OCI-LY7 (cell line): ENCODE results near the gene ZBTB47. TPM values are rescaled to one million over a fixed set of nuclear protein-coding genes. Genes with fewer than 3 reads are reported as not detected.

ENCODE experiments used
- BruUV-seq: library from RNA; stranded (reverse); fragments of 400-500 nt; replicated peaks from 2 replicates; lab custom pipeline; 2021; lab: Mats Ljungman, UMichigan
- CTCF ChIA-PET: fragments of 300-600 bp; sonication (Branson Sonifier 250); formaldehyde crosslinking; loops from one replicate; lab custom pipeline; 2022; ENCODE audit warnings: antibody characterized with exemption; ENCODE audit not compliant: unreplicated experiment; lab: Charles Lee
- POLR2A ChIA-PET: fragments of 300-600 bp; sonication (Branson Sonifier 250); formaldehyde crosslinking; loops from one replicate; lab custom pipeline; 2022; ENCODE audit warnings: antibody characterized with exemption; lab: Charles Lee
- DNase-seq: peaks from one replicate; pipeline ENCODE4 v3.0.0-alpha.2; 2015; ENCODE audit warnings: low spot score
- H2AFZ ChIP-seq: fragments of 200-600 bp; sonication (generic), shearing (Covaris generic); 2 replicates; pipeline ENCODE4 v1.6.1; 2014; ENCODE audit warnings: mild to moderate bottlenecking, antibody characterized with exemption, low read length, moderate library complexity
- H3K27ac ChIP-seq: fragments of 200-600 bp; sonication (generic); 2 replicates; pipeline ENCODE4 v1.5.1; 2014; ENCODE audit warnings: mixed run types, low read depth, mild to moderate bottlenecking, moderate library complexity, low read length, inconsistent platforms; ENCODE audit not compliant: poor library complexity, severe bottlenecking
- H3K36me3 ChIP-seq: fragments of 200-600 bp; sonication (generic); 2 replicates; pipeline ENCODE4 v1.6.1; 2014; ENCODE audit warnings: mild to moderate bottlenecking, antibody characterized with exemption, low read length, moderate library complexity, mixed read lengths; ENCODE audit not compliant: insufficient read depth
- H3K4me1 ChIP-seq: fragments of 200-600 bp; sonication (generic); 2 replicates; pipeline ENCODE4 v1.5.1; 2014; ENCODE audit warnings: mild to moderate bottlenecking, low read length; ENCODE audit not compliant: insufficient read depth, poor library complexity, severe bottlenecking
- H3K4me2 ChIP-seq: fragments of 200-600 bp; sonication (generic); 2 replicates; pipeline ENCODE4 v1.6.1; 2014; ENCODE audit warnings: mild to moderate bottlenecking, low read length
- H3K4me3 ChIP-seq: fragments of 200-600 bp; sonication (generic); 2 replicates; pipeline ENCODE4 v1.5.1; 2014; ENCODE audit warnings: mild to moderate bottlenecking, low read depth, low read length; ENCODE audit not compliant: poor library complexity, severe bottlenecking
- H3K79me2 ChIP-seq: fragments of 200-600 bp; sonication (generic); 2 replicates; pipeline ENCODE4 v1.6.1; 2016; ENCODE audit warnings: low read depth, mild to moderate bottlenecking, low read length, moderate library complexity, mixed read lengths; ENCODE audit not compliant: insufficient read depth
- H3K9me2 ChIP-seq: fragments of 200-600 bp; sonication (generic); 2 replicates; pipeline ENCODE4 v1.6.1; 2016; ENCODE audit warnings: mild to moderate bottlenecking, low read length, mixed read lengths; ENCODE audit not compliant: insufficient read depth
- H3K9me3 ChIP-seq: fragments of 200-600 bp; sonication (generic); 2 replicates; pipeline ENCODE4 v1.6.1; 2014; ENCODE audit warnings: mild to moderate bottlenecking, mixed run types, low read length, mixed read lengths
- H4K20me1 ChIP-seq: fragments of 200-600 bp; sonication (generic); 2 replicates; pipeline ENCODE4 v1.6.1; 2014; ENCODE audit warnings: mild to moderate bottlenecking, antibody characterized with exemption, low read length, moderate library complexity, mixed read lengths; ENCODE audit not compliant: insufficient read depth
- EZH2phosphoT487 ChIP-seq: fragments of 200-600 bp; sonication (generic); IDR thresholded peaks from 2 replicates; pipeline ENCODE4 v1.6.1; 2018; ENCODE audit warnings: low read depth, borderline replicate concordance, mild to moderate bottlenecking, mixed run types, antibody characterized with exemption, low read length, moderate library complexity, mixed read lengths
- intact Hi-C: fragments of 100-400 bp; cut with micrococcal nuclease; formaldehyde crosslinking; loops from one replicate; pipeline ENCODE4 v1.10.0; 2022; ENCODE audit not compliant: unreplicated experiment
- total RNA-seq, 2 experiments: library from RNA; depleted of rRNA in 1 of 2; stranded (reverse); fragments of >200 nt in 1 of 2; shearing (Covaris generic) in 1 of 2; gene quantifications; 2 replicates each; pipeline ENCODE4 v1.2.3, GENCODE V29; 2014 to 2022
- TF ChIP-seq, protein P1 (sequence below): fragments of 200-600 bp; sonication (generic); conservative IDR thresholded peaks from 2 replicates; pipeline ENCODE4 v1.5.1; 2014; ENCODE audit warnings: mild to moderate bottlenecking, antibody characterized with exemption, low read length, moderate library complexity, mixed read lengths

The ZBTB47 gene
- total RNA-seq, 2 experiments from 2014 or later, result 0.09 TPM; not detected in 1

DNA sequence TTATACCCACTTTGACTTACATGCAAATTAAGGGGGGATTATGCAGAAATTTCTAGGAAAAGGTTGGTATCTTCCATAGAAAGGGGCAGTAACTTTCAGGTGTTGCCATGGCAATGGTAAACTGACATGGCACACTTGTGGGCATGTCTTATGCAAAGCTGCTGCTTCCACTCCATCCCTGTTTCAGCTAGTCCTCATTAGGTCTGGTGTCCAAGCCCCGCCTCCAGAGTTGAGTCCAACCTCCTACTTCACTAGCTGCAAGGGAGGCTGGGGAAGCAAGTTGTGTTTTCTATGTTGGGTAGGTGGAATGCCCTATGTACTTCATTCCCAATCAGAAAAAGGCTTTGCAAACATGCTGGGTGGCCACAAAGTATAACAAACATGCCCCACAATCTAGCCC is 17.2 kb downstream of the ZBTB47 start:
- Histone ChIP-seq H3K27ac (no peak overlapping the region), H3K4me1 (no peaks in the 10 kb centered on the region), H2AFZ (no peak overlapping the region), H3K9me2 (no peaks in the 10 kb centered on the region), H3K9me3 (no peaks in the 10 kb centered on the region), H3K4me3 (no peak overlapping the region), H4K20me1 (no peaks in the 10 kb centered on the region), H3K36me3 (no peaks in the 10 kb centered on the region), H3K4me2 (no peak overlapping the region), H3K79me2 (no peaks in the 10 kb centered on the region)
- DNase-seq, result no peak
- intact Hi-C loops, result no loop called here
- no TSS peak for BruUV-seq
- TF ChIP-seq EZH2phosphoT487, result no peak
- TF ChIP-seq, protein P1, sequence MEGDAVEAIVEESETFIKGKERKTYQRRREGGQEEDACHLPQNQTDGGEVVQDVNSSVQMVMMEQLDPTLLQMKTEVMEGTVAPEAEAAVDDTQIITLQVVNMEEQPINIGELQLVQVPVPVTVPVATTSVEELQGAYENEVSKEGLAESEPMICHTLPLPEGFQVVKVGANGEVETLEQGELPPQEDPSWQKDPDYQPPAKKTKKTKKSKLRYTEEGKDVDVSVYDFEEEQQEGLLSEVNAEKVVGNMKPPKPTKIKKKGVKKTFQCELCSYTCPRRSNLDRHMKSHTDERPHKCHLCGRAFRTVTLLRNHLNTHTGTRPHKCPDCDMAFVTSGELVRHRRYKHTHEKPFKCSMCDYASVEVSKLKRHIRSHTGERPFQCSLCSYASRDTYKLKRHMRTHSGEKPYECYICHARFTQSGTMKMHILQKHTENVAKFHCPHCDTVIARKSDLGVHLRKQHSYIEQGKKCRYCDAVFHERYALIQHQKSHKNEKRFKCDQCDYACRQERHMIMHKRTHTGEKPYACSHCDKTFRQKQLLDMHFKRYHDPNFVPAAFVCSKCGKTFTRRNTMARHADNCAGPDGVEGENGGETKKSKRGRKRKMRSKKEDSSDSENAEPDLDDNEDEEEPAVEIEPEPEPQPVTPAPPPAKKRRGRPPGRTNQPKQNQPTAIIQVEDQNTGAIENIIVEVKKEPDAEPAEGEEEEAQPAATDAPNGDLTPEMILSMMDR, result no peak
- ChIA-PET CTCF (no interaction called here), POLR2A (no interaction called here)

DNA sequence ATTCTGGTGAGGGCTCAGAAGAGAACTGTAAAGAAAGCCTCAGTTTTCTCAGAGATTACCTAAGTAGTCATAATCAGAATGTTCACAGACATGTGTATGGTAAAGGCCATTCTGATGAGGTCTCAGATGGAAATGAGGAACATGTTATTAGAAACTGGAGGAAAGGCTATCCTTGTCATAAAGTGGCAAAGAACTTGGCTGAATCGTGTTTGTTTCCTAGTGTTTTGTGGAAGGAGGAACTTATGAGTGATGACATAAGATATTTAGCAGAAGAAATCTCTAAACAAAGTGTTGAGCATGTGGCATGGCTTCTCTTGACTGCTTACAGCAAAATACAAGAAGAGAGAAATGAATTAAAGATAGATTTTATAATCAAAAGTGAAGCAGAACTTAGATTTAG is 19.0 kb downstream of the ZBTB47 start:
- no peaks in the 10 kb centered on the region for H3K79me2 ChIP-seq
- DNase-seq, result no peak
- no peak overlapping the region for H3K4me2 ChIP-seq
- ChIA-PET POLR2A (no interaction called here), CTCF (no interaction called here)
- H4K20me1 ChIP-seq, result no peaks in the 10 kb centered on the region
- no peaks in the 10 kb centered on the region for H3K9me3 ChIP-seq
- no peak overlapping the region for H3K27ac ChIP-seq
- TF ChIP-seq, protein P1, result no peak
- no peak for TF ChIP-seq EZH2phosphoT487
- intact Hi-C loops, result no loop called here
- H2AFZ ChIP-seq, result no peak overlapping the region
- H3K36me3 ChIP-seq, result no peaks in the 10 kb centered on the region
- no peaks in the 10 kb centered on the region for H3K9me2 ChIP-seq
- BruUV-seq, result no TSS peak
- no peak overlapping the region for H3K4me3 ChIP-seq
- no peaks in the 10 kb centered on the region for H3K4me1 ChIP-seq

DNA sequence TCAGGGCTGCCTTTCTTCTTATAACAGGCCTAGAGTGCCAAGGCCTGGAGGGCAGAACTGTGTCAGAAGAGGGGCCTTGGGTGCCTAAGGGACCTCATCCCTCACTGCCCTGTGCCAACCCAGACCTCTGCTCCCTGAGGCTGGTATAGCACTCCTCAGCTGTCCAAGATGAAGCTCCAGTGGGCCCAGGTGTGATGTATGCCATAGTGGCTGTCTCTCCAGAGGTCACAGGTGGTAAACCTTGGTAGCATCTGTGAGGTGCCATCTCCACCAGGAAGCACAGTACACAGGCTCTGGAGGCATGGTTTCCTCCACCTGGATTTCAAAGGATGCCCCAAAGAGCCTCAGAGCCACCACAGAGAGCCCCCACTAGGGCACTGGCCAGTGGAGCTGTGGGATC is 19.6 kb downstream of the ZBTB47 start:
- Histone ChIP-seq H3K79me2 (no peaks in the 10 kb centered on the region), H3K4me2 (no peak overlapping the region), H3K27ac (no peak overlapping the region), H4K20me1 (no peaks in the 10 kb centered on the region), H3K4me3 (no peak overlapping the region), H3K4me1 (no peaks in the 10 kb centered on the region), H3K9me2 (no peaks in the 10 kb centered on the region), H3K9me3 (no peaks in the 10 kb centered on the region), H2AFZ (no peak overlapping the region), H3K36me3 (no peaks in the 10 kb centered on the region)
- ChIA-PET POLR2A (no interaction called here), CTCF (no interaction called here)
- BruUV-seq, result no TSS peak
- no peak for DNase-seq
- intact Hi-C loops, result no loop called here
- TF ChIP-seq, protein P1, result no peak
